ENCODE results near the gene MYCBP.

DNA sequence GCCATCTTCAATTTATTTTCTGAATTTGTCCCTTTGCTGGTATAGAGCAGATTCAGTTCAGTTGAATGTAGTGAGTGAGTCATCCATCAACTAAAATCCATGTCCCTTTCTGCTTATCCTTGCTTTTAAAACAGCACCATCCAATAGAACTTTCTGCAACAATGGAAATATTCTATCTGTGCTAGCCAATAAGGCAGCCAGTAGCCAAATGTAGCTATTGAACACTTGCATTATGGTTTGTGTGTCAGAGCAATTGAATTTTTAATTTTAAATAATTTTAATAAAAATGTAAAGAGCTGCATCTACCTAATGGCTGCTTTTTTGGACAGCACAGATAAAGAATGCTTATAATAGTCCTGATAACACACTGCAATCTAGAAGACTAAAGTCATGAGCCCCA, 8.3 kb upstream of the MYCBP start, which contains the start of gene GJA9:
- TF ChIP-seq POLR2AphosphoS5 (IDR thresholded peaks at IDR 0.05; ENCODE audit: low read depth, low read length) (no peak), TAF1 (IDR thresholded peaks at IDR 0.05; ENCODE audit: low read depth, low read length) (no peak), EZH2 (IDR thresholded peaks at IDR 0.05; ENCODE audit: low read depth, low read length, severe bottlenecking) (no peak), HDAC6 (IDR thresholded peaks at IDR 0.05; ENCODE audit: low read depth, low read length) (no peak)
- TF ChIP-seq, protein P1, sequence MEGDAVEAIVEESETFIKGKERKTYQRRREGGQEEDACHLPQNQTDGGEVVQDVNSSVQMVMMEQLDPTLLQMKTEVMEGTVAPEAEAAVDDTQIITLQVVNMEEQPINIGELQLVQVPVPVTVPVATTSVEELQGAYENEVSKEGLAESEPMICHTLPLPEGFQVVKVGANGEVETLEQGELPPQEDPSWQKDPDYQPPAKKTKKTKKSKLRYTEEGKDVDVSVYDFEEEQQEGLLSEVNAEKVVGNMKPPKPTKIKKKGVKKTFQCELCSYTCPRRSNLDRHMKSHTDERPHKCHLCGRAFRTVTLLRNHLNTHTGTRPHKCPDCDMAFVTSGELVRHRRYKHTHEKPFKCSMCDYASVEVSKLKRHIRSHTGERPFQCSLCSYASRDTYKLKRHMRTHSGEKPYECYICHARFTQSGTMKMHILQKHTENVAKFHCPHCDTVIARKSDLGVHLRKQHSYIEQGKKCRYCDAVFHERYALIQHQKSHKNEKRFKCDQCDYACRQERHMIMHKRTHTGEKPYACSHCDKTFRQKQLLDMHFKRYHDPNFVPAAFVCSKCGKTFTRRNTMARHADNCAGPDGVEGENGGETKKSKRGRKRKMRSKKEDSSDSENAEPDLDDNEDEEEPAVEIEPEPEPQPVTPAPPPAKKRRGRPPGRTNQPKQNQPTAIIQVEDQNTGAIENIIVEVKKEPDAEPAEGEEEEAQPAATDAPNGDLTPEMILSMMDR (IDR thresholded peaks at IDR 0.05; ENCODE audit: control extremely low read depth in 1 of 3, insufficient read depth in 1 of 3, low read depth in 1 of 3, low read length in 3 of 3) = no peak
